ENCODE data around the gene CFAP68. TPM values are rescaled to one million over a fixed set of nuclear protein-coding genes. Genes with fewer than 3 reads are reported as not detected.

Gene CFAP68
- total and polyA plus RNA-seq, 9 of the 15 experiments (the other 6 are each of a cell fraction or from before 2014, with no cell fraction given), result 22.8 to 72.3 (median 52.5) TPM

DNA sequence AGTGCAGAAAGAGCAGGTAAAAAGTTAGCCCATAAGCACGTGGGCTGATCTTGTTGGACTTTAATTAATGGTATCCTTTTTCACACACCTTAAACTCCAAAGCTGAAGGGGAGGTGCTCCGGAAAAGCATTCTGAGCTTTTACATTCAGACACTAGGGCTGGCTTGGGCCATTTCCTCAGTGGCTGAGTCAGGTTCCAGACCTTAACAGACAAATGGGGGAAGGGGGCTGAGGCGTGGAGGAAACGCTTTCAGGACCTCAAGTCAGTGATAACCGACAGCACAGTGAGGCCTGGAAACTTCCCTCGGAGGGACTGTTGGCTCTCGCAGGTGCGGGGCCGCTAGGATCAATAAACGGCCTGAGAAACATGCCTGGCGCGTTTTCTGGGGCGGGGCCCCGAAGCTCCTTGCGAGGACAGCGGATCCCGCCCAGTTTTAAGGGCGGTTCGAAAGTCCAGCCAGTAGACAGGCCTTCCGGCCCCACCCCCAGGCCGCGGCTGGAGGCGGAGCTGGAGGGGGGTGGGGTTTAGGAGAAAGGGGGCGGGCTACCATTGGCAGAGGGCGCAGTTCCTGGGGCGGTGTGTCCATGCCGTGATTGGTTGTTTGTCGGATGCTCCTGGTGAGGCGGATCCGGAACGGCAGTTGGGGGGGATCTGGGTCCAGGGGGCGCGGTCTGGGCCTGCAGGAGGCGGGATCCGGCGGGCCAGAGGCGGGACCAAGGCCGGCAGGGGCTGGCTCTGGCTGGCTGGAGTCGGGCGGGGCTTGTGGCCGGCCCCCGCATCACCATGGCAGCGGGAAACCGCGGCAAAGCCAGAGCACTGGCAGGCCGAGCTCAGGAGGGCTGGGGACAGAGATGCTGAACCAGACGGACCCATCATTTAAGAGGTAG, 47.4 kb downstream of the CFAP68 start (continued):
- TF ChIP-seq, protein P1, sequence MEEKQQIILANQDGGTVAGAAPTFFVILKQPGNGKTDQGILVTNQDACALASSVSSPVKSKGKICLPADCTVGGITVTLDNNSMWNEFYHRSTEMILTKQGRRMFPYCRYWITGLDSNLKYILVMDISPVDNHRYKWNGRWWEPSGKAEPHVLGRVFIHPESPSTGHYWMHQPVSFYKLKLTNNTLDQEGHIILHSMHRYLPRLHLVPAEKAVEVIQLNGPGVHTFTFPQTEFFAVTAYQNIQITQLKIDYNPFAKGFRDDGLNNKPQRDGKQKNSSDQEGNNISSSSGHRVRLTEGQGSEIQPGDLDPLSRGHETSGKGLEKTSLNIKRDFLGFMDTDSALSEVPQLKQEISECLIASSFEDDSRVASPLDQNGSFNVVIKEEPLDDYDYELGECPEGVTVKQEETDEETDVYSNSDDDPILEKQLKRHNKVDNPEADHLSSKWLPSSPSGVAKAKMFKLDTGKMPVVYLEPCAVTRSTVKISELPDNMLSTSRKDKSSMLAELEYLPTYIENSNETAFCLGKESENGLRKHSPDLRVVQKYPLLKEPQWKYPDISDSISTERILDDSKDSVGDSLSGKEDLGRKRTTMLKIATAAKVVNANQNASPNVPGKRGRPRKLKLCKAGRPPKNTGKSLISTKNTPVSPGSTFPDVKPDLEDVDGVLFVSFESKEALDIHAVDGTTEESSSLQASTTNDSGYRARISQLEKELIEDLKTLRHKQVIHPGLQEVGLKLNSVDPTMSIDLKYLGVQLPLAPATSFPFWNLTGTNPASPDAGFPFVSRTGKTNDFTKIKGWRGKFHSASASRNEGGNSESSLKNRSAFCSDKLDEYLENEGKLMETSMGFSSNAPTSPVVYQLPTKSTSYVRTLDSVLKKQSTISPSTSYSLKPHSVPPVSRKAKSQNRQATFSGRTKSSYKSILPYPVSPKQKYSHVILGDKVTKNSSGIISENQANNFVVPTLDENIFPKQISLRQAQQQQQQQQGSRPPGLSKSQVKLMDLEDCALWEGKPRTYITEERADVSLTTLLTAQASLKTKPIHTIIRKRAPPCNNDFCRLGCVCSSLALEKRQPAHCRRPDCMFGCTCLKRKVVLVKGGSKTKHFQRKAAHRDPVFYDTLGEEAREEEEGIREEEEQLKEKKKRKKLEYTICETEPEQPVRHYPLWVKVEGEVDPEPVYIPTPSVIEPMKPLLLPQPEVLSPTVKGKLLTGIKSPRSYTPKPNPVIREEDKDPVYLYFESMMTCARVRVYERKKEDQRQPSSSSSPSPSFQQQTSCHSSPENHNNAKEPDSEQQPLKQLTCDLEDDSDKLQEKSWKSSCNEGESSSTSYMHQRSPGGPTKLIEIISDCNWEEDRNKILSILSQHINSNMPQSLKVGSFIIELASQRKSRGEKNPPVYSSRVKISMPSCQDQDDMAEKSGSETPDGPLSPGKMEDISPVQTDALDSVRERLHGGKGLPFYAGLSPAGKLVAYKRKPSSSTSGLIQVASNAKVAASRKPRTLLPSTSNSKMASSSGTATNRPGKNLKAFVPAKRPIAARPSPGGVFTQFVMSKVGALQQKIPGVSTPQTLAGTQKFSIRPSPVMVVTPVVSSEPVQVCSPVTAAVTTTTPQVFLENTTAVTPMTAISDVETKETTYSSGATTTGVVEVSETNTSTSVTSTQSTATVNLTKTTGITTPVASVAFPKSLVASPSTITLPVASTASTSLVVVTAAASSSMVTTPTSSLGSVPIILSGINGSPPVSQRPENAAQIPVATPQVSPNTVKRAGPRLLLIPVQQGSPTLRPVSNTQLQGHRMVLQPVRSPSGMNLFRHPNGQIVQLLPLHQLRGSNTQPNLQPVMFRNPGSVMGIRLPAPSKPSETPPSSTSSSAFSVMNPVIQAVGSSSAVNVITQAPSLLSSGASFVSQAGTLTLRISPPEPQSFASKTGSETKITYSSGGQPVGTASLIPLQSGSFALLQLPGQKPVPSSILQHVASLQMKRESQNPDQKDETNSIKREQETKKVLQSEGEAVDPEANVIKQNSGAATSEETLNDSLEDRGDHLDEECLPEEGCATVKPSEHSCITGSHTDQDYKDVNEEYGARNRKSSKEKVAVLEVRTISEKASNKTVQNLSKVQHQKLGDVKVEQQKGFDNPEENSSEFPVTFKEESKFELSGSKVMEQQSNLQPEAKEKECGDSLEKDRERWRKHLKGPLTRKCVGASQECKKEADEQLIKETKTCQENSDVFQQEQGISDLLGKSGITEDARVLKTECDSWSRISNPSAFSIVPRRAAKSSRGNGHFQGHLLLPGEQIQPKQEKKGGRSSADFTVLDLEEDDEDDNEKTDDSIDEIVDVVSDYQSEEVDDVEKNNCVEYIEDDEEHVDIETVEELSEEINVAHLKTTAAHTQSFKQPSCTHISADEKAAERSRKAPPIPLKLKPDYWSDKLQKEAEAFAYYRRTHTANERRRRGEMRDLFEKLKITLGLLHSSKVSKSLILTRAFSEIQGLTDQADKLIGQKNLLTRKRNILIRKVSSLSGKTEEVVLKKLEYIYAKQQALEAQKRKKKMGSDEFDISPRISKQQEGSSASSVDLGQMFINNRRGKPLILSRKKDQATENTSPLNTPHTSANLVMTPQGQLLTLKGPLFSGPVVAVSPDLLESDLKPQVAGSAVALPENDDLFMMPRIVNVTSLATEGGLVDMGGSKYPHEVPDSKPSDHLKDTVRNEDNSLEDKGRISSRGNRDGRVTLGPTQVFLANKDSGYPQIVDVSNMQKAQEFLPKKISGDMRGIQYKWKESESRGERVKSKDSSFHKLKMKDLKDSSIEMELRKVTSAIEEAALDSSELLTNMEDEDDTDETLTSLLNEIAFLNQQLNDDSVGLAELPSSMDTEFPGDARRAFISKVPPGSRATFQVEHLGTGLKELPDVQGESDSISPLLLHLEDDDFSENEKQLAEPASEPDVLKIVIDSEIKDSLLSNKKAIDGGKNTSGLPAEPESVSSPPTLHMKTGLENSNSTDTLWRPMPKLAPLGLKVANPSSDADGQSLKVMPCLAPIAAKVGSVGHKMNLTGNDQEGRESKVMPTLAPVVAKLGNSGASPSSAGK (IDR thresholded peaks at IDR 0.05), result peak; percentile 89
- TF ChIP-seq STAT5B (CRISPR knock-in tag; IDR thresholded peaks at IDR 0.05) (no peak), PREB (CRISPR knock-in tag; IDR thresholded peaks at IDR 0.05) (no peak), XRCC4 (IDR thresholded peaks at IDR 0.05; ENCODE audit: extremely low read depth, insufficient read depth, insufficient read length) (no peak), ARID2 (IDR thresholded peaks at IDR 0.05) (no peak), SRSF7 (optimal IDR thresholded peaks at IDR 0.05; ENCODE audit: low read depth, low read length) (no peak), MAZ (CRISPR knock-in tag; conservative IDR thresholded peaks at IDR 0.05 in 1 of 2, IDR thresholded peaks at IDR 0.05 in 1 of 2) (peak; percentile 76 to 91), CTCF (IDR thresholded peaks at IDR 0.05 in 2 of 3, conservative IDR thresholded peaks at IDR 0.05 in 1 of 3; ENCODE audit: insufficient read depth in 2 of 3, low read depth in 1 of 3, low read length in 3 of 3) (no peak), PHB2 (IDR thresholded peaks at IDR 0.05; ENCODE audit: low read depth) (no peak), ZNF274 (IDR thresholded peaks at IDR 0.05; ENCODE audit: borderline replicate concordance, low read depth, low read length) (no peak), KDM2B (CRISPR knock-in tag; IDR thresholded peaks at IDR 0.05) (0 out of 2 replicates have a peak, but pooled peaks have one; percentile 36), ZNF445 (CRISPR knock-in tag; IDR thresholded peaks at IDR 0.05; ENCODE audit: low read depth) (no peak), MCM3 (IDR thresholded peaks at IDR 0.05) (no peak)
